ENCODE data around the gene TMEM138. TPM values are rescaled to one million over a fixed set of nuclear protein-coding genes. Genes with fewer than 3 reads are reported as not detected.
"Not testable (repeated sequence)": the region's sequence is repeated elsewhere in the genome, so short reads cannot be mapped to it uniquely, and the experiment has no call there.

Gene TMEM138
- total RNA-seq, 1 donor from 2014 or later, result 23.3 TPM

GRCh38 chr11:61378713-61379313 lies 16.6 kb downstream of the TMEM138 start:
- TF ChIP-seq CTCF (IDR thresholded peaks at IDR 0.05; ENCODE audit: partially characterized antibody, unreplicated experiment), result no peak
- Mint-ChIP-seq H3K4me3 (ENCODE audit: unreplicated experiment) (no peak overlapping the region), H3K36me3 (ENCODE audit: unreplicated experiment) (peaks cover 11% of the 10 kb centered on the region), H3K4me1 (ENCODE audit: low read depth, unreplicated experiment) (no peaks in the 10 kb centered on the region), H3K9me3 (ENCODE audit: unreplicated experiment) (peaks cover 2% of the 10 kb centered on the region), H3K27ac (ENCODE audit: unreplicated experiment) (no peak overlapping the region), H3K27me3 (ENCODE audit: unreplicated experiment) (peaks cover 2% of the 10 kb centered on the region)
- DNase-seq, result no peak

GRCh38 chr11:61380884-61381283 lies 18.7 kb downstream of the TMEM138 start:
- peaks cover 2% of the 10 kb centered on the region for H3K27me3 Mint-ChIP-seq (ENCODE audit: unreplicated experiment)
- peaks cover 7% of the 10 kb centered on the region for H3K36me3 Mint-ChIP-seq (ENCODE audit: unreplicated experiment)
- TF ChIP-seq CTCF (IDR thresholded peaks at IDR 0.05; ENCODE audit: partially characterized antibody, unreplicated experiment), result no peak
- H3K4me1 Mint-ChIP-seq (ENCODE audit: low read depth, unreplicated experiment), result no peaks in the 10 kb centered on the region
- no peak overlapping the region for H3K4me3 Mint-ChIP-seq (ENCODE audit: unreplicated experiment)
- H3K9me3 Mint-ChIP-seq (ENCODE audit: unreplicated experiment), result no peaks in the 10 kb centered on the region
- DNase-seq, result no peak
- H3K27ac Mint-ChIP-seq (ENCODE audit: unreplicated experiment), result no peak overlapping the region

- H3K9me3 Mint-ChIP-seq (ENCODE audit: unreplicated experiment); H3K36me3 Mint-ChIP-seq (ENCODE audit: unreplicated experiment); H3K4me1 Mint-ChIP-seq (ENCODE audit: low read depth, unreplicated experiment); DNase-seq; H3K27me3 Mint-ChIP-seq (ENCODE audit: unreplicated experiment); H3K27ac Mint-ChIP-seq (ENCODE audit: unreplicated experiment); H3K4me3 Mint-ChIP-seq (ENCODE audit: unreplicated experiment): not testable (repeated sequence)
Observed at GRCh38 chr11:61383859-61384258, 21.7 kb downstream of the TMEM138 start.

GRCh38 chr11:61384271-61385242 lies 22.4 kb downstream of the TMEM138 start:
- Mint-ChIP-seq H3K4me1 (ENCODE audit: low read depth, unreplicated experiment) (no peaks in the 10 kb centered on the region), H3K9me3 (ENCODE audit: unreplicated experiment) (no peaks in the 10 kb centered on the region), H3K4me3 (ENCODE audit: unreplicated experiment) (no peak overlapping the region), H3K27me3 (ENCODE audit: unreplicated experiment) (no peaks in the 10 kb centered on the region), H3K27ac (ENCODE audit: unreplicated experiment) (no peak overlapping the region), H3K36me3 (ENCODE audit: unreplicated experiment) (no peaks in the 10 kb centered on the region)
- TF ChIP-seq CTCF (IDR thresholded peaks at IDR 0.05; ENCODE audit: partially characterized antibody, unreplicated experiment), result no peak
- peak; percentile 22 for DNase-seq

- Mint-ChIP-seq H3K4me3 (ENCODE audit: unreplicated experiment) (no peak overlapping the region), H3K27me3 (ENCODE audit: unreplicated experiment) (no peaks in the 10 kb centered on the region)
Observed at GRCh38 chr11:61390161-61390560, 28.0 kb downstream of the TMEM138 start.

More at GRCh38 chr11:61390161-61390560, 28.0 kb downstream of the TMEM138 start:
- no peaks in the 10 kb centered on the region for H3K36me3 Mint-ChIP-seq (ENCODE audit: unreplicated experiment)
- H3K4me1 Mint-ChIP-seq (ENCODE audit: low read depth, unreplicated experiment), result peaks cover 5% of the 10 kb centered on the region
- no peak overlapping the region for H3K27ac Mint-ChIP-seq (ENCODE audit: unreplicated experiment)
- no peaks in the 10 kb centered on the region for H3K9me3 Mint-ChIP-seq (ENCODE audit: unreplicated experiment)
- TF ChIP-seq CTCF (IDR thresholded peaks at IDR 0.05; ENCODE audit: partially characterized antibody, unreplicated experiment), result no peak
- DNase-seq, result no peak

All from glutamatergic neuron (in vitro differentiated cells).